ENCODE measurements around the gene RAB1B.

Gene RAB1B

DNA sequence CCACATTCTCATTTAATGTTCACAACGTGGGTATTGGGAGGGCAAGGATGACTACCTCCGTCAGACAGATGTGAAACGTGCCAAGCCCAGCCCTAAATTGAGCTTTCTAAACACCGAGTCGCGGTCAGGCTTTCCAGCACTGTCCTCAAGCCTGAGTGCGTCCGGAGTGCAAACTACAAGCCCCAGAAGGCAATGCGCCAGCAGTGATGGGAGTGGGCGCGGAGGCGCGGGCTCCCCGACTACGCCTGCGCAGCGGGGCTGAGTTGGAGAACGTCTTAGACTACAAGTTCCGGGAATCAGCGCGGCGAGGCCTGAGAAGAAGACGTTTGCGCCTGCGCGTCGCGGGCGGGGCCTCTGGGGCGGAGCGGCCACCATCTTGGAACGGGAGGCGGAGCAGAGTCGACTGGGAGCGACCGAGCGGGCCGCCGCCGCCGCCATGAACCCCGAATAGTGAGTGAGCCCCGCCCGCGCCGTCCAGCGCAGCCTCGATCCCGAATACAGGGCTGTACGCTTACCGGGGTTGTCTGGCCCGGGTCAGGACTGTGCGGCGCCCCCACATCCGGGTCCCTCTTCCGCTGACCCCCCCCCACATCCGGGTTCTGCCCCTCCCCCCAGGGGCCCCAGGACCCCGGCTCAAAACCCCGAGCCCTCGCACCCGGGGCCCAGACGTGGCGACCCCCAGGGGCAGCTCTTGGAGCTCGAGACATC lies at the start of gene RAB1B:
Gene RAB1B, plus strand, starts transcription at position 396 of the 708 bp plus-strand sequence. Its CDS starts 41 bp downstream, at position 437.
- peak; percentile 100 for DNase-seq

DNA sequence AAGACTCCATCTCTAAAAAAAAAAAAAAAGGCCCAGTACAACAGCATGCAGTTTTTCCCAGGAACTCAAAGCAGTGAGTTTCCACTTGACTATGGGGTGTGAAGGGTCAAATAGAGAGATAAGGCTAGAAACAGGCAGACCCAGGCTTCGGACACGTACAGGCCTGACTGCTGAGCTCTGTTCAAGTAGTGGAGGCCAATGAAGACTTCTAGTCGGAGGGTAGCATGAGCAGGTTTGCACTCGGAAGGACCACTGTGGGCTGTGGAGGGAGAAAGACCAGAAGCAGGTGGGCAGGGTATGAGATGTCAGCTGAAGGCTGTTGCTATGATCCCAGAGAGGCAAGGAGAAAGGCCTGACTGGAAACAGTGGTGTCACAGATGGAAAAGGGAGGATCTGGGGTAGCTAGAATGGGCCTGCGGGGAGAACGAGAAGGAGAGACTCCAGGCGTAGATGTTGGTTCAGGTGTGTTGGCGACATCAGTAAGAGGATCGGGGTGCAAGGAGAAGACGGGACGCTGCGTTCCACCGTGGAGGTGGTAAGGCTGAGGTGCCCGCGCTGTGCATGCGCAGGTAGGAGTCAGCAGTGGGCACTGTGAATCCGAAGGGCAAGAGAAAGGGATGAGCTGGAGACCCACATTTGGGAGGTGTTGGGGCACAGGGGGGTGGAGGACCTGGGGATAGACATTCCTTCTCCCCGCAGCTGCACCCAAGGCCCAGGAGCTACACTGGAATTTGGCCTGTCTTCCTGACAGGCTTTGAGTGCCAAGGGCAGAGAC lies 49.4 kb upstream of the RAB1B start:
- no peak for DNase-seq

DNA sequence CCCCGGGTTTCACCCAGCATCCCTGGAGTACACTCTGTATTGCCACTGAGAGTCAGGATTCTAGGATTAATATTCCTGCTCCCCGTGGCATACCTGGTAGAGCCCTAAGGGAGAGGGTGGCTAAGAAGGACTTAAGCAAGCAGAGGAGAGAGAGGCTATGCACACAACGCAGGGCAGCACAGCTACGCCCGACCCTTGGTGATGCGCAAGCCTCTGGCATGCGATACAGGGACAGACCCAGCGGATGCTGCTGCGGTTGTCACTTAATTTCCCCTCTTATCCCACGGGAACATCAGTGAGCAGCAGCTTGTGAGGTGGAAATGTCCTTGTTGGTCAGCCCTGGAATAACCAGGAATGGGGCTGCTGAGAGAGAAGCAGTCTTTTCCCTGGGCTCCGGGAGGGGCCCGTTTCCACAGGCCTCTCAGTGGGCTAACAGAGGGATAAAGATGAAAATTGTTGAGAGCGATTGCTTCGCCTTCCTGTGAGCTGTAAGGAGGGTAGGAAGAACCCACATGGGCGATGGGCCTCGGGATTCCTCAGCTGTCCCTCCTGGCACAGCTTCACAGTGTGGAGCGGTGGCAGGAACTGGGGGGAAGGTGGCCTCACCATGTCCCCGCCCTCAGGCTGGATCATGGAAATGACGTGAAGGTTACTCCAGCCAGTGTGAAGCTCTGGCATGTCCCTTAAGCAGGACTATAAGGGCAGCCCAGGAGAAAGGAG lies 48.4 kb upstream of the RAB1B start:
- no peak for DNase-seq

DNA sequence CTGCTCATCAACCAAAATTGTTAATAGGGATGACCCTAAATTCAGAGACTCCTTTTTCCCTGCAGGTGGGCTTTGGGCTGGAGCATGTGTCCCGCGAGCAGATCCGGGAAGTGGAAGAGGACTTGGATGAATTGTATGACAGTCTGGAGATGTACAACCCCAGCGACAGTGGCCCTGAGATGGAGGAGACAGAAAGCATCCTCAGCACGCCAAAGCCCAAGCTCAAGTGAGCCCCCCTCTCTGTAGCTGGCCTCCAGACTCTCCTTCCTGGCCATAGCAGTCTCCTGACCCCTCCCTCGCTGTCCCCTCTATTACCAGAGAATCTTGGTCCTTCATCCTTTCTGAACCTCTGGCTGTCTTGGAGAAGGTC lies 47.9 kb upstream of the RAB1B start:
- DNase-seq, result no peak

DNA sequence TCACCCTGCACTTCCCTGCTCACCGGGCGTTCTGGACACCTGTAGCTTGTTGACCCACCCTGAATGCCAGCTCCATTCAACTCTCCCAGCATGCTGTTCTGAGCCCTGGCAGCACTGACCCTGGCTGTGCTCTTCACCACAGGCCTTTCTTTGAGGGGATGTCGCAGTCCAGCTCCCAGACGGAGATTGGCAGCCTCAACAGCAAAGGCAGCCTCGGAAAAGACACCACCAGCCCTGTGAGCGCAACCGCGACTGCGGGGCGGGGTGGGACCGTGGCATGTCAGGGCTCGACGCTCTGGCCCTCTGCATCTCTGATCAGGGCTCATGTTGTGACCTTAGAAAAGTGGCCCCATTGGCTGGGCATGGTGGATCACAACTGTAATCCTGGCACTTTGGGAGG lies 47.4 kb upstream of the RAB1B start:
- no peak for DNase-seq

DNA sequence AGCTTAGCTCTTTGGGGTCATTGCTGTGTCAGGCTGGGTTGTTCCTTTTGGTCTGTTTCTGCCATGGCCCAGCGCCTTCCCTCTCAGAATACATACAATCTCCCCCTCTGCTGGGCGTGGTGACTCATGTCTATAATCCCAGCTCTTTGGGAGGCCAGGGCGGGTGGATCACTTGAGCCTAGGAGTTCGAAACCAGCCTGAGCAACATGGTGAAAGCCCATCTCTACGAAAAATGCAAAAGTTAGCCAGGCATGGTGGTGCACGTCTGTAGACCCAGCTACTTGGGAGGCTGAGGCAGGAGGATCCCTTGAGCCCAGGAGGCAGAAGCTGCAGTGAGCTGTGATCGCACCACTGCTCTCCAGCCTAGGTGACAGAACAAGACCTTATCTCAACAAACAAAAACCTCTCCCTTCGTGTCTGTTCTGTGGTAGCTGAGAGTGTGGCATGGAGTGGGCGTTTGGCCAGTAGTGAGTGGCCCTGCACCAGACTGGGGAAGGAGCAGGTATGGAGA lies 46.7 kb upstream of the RAB1B start:
- no peak for DNase-seq

DNA sequence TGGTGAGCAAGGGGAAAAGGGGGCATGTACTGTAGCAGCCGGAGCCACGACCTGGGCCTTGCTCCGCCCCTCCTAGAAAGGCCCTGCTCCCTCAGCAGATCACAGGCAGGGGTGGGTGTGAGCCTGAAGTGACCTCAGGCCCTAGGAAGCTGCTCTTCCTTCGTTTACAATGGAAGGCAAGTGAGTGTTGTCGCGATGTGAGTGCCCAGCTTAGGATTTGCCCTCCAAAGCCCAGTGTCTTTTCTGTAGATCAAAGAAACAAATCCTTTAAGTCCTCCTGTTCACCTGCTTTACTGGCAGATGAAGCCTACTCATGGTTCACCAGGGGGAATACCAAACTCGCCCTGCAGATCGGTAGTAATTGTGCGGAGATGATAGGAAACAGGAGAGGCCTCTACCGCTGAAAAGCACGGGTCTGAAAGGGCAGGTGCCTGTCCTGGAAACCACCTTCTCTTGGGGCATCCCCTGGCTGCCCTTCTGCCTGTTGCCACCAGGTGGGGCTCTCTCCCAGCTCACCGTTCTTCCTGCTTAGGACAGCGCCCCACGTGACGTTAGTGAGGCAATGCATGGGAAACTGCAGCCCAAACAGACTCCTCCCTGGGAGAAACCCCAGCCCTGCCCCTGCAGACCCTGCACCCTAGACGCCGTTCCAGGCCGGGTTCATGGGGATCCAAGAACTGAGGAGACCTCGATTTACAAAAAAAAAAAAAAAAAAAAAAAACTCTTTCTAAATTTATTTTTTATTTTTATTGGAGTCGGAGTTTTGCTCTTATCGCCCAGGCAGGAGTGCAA lies 45.9 kb upstream of the RAB1B start:
- DNase-seq, result peak; percentile 95 to 96

DNA sequence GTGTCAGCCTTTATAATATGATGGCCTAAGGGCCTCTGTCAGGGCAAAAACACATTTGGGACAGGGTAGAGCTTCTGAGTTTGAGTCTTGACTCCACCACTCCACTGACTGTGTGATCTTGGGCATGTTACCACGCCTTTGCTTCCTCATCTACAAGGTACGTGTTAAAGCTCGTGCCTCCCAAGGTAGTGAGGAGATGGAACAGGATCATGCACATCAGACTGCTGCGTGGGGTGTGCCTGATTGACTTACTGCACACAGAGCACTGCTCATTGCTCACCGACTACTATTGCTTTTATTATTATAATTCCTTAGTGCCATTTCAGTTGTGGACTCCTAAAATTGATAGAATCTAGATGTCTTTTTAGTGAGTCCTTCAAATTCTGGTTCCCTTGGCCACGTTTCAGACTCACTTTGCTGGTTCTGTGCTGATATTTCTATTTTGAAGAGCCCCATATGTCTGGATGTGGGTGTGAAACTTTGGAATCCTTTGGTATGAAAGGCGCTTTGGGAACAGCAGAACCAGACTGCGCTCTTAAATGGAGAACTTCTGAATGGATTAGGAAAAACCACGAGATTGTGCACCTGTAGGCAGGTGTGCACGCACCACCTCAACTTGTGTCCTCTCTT lies 44.1 kb upstream of the RAB1B start:
- no peak for DNase-seq

DNA sequence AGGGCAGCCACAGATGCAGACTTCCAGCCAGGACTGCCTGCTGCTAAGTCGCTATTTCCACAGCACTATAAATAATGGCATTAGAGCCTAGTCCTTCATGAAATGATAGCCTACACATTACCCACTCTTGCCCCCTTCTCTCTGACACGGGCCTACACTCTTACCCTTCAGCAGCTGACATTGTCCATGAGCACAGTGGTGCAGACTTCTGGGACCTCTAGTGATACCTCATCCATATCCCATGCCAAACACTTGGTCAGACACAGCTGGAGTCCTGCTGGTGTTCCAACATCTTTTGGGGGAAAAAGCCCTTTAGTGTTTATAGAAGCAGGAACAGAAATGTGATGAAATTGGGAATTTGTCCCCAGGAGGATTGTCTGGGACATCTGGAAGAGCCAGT lies 43.4 kb upstream of the RAB1B start:
- DNase-seq, result no peak

DNA sequence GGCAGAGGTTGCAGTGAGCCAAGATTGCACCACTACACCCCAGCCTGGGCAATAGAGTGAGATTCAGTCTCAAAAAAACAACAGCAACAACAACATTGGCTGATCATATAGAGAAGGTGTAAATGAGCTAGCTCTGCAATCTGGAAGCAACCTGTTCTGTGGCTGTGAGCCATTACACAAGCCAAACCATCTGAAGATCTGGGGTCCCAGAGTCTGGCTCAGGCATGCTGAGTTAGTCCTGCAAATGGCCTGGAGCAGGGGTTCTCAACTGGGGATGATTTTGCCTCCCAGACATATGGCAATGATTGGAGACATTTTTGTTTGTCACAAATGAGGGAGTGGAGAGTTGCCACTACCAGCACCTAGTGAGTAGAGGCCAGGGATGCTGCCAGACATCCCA lies 42.3 kb upstream of the RAB1B start:
- no peak for DNase-seq

DNA sequence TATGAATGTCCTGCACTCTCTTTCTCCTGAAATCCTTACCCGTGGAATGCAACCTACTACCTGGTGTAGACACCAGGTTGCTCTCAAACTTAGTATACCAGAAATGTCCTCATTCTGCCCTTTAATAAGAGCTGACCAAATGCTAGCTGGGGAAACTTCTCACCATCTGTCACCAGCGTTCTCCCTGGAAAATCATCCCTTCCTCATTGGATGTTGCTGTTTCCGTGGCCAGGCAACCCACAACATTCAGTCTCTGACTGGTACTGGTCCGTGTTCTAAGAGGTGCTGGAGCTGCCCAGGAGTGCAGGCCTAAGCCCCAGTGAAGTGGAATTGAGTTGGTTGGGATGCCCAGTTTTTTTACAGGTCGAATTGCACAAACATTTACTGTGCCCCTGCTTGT lies 40.7 kb upstream of the RAB1B start:
- DNase-seq, result no peak

DNA sequence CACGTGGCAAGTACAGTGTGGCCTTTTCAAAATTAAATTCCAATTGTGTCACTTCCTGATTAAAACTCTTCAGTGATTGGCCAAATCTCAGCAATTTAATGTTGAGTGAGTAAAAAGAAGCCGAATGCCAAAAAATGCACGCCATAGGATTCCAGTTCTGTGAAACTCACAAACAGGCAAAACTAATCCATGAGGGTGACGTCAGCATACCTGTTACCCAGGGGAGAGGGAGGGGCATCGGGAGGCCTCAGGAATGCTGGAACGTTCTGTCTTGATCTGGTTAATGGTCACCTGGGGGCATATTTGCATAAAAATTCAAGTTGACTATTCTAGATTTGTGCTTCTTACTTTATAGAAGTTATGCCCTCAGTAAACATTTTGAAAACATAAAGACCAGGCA lies 39.9 kb upstream of the RAB1B start:
- no peak for DNase-seq

DNA sequence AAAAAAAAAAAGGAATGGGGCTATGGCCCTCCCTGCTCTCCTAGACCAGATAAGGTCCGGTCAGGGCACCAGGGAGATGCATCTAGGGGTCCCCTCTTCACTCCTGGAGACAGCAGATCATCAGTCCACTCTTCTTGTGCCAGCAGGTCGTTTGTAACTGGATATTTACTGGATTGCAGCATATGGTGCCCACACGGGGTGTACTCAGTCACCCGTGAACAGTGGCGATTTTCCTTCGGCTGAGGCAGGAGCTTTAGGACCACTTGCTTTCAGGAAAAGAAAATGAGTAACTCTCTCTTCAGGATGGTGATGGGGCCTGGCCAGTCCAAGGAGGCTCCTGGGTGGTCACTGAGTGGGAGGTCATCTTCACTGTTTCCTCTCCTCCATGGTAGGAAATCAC lies 38.3 kb upstream of the RAB1B start:
- DNase-seq, result no peak

DNA sequence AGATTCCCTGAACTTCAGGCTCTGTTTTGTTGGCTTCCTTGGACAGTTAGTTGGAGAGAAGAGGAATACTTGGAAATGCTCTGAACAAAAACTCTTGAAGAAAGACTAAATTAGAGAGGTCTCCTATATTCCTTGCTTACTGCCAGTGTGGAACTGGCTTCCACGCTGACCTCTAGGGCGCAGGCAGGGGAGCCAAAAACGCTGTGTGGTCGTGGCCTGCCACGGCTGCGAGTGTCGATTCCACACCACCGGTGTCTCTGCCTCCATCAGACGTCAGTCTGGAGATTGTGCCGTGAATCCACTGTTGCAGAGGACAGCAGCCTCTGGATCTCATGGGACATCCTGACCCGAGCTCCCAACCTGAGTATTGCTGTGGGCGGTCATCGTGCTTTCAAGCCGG lies 37.5 kb upstream of the RAB1B start:
- DNase-seq, result no peak

DNA sequence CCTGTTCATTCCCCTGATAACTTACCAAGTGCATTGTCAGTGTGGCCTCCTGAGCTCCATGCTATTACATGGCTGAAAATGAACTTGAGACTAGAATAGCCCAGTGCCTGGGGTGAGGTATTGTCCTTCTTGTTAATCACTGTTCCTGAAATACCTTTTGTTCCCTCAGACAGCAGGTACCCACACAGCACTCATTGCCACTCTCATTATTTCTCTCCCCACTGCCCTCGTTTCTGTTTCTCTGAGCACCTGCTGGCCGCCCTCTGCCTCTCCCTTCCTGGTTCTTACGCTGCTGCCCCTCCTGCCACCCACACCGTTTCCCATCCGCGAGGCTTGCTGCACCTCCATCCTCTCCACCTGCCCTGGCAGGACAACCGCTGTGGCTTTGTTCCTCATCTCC lies 36.9 kb upstream of the RAB1B start:
- no peak for DNase-seq

DNA sequence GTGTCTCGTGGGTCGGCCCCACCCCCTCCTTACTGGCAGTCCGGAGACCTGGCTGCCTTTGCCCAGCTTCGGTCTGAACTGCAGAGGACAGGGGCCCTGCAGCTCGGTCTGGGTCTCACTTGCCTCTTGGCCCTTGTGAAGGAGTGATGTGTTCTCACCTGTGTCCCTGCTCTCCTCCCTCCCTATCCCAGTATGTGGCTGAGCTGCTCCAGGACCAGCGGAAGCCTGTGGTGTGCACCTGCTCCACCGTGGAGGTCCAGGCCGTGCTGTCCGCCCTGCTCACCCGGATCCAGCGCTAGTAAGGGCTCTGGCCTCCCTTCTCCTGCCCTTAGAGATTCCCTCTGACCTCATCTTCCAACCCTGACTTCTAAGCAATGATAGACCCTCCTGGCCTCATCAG lies 35.7 kb upstream of the RAB1B start:
- DNase-seq, result no peak

DNA sequence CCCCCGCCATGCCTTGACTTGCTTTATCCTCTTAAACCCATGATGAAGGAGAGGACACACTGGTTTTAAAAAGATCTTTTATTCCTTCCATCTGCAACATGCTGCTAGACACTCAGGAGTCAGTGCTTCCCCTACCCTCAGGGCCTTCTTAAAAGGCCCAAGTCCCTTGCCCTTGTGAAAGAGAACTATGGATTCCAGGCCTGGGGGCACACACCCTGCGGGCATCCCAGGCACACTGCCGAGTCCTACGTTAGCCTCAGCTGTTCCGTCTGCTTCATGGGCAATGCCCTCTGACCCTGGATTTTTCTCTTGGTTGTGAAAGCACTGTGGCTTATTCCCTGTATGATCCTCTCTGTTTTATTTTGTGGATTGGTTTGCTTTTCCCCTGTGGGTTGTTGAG lies 35.1 kb upstream of the RAB1B start:
- DNase-seq, result no peak

DNA sequence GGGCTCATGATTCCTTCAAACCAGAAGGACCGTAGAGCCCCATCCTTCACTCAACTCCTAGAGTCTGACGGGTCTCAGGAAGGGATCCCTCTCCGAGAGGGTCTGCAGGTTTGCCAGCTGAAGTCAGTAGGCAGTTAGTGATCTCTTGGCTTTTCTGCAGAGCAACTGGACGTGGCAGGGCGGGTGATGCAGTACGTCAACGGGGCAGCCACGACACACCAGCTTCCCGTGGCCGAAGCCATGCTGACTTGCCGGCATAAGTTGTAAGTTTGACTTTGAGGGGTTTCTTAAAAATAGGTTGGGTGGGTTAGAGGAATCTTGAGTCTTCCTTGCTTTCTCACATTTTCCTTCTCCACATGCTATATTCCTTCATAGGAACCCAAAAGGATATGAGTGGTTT lies 33.3 kb upstream of the RAB1B start:
- no peak for DNase-seq

DNA sequence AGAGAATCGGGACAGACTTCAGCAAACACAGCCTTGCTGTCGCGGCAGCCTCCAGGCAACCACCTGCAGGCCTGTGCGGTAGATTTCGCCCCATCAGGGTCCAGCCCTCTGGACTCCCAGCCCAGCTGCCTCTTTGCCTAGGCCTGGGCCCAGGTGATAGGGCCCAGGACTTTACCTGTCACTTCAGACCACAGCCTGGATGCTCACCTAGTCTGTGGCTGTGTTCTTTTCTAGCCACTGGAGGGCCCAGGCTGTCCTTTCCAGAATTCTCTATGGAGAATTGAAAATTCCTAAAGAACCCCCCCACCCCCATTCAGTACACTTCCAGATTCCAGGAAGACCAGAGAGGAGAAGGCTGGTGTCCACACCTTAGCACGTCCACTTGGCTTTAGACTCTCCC lies 30.6 kb upstream of the RAB1B start:
- DNase-seq, result no peak

DNA sequence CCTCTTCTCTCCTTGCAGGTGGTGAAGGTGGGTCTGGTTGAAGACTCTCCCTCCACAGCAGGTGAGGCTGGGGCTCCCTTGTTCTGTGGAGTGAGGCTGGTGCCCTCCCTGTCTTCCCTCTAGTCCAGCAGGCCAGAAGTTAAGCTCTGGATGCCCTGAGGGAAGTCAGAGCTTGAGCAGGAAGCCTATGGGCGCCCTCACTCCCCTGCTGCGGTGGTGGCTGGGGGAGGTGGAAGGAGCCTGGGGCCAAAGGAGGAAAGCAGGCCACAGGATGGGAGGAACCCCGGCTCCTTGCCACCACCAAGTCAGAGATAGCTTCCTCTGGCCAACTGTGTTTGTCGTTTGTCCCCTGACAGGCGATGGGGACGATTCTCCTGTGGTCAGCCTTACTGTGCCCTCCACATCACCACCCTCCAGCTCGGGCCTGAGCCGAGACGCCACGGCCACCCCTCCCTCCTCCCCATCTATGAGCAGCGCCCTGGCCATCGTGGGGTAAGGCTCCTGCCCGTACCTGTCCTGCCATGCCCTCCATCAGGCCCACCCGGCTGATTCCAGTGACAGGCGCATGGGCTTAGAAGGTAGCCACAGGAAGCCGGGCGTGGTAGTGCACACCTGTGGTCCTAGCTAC lies 29.5 kb upstream of the RAB1B start:
- no peak for DNase-seq

DNA sequence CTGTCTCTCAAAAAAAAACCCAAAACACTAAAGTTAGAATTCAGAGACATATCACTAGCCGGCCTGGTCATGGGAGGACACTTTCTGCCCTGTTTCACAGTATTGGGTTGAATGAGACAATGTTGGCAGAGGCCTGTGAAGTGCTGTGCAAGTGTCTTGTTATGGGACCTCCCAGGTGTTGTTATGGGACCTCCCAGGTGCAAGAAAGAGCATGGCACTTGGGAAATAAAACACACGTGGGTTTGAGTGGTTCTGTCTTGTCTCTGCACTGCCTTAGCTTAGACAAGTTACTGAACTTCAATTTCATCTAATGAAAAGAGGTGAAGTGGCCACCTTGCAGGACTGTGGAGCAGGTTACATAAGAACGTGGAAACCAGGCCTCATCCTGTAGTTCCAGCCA lies 28.9 kb upstream of the RAB1B start:
- no peak for DNase-seq

Measured in CD4-positive, alpha-beta T cell treated with Interleukin-1 beta for 1 hour (primary cell).